MCF 10A (cell line): ENCODE results near the gene NLRP11. TPM values are rescaled to one million over a fixed set of nuclear protein-coding genes. Genes with fewer than 3 reads are reported as not detected.

Source experiments
- BruUV-seq: library from RNA; stranded (reverse); fragments of 400-500 nt; replicated peaks from 2 replicates; lab custom pipeline; 2021; lab: Mats Ljungman, UMichigan
- CTCF ChIA-PET: fragments of 300-600 bp; sonication (Branson Sonifier 250); formaldehyde crosslinking; extraction: SDS; loops from one replicate; lab custom pipeline; 2021; ENCODE audit warnings: antibody characterized with exemption, inconsistent platforms; lab: Yijun Ruan, JAX
- POLR2A ChIA-PET: fragments of 300-600, 350-650 bp; sonication (Branson Sonifier 250); formaldehyde crosslinking; extraction: SDS; loops from one replicate; lab custom pipeline; 2020; ENCODE audit warnings: antibody characterized with exemption, inconsistent platforms; lab: Yijun Ruan, JAX
- DNase-seq: peaks from one replicate; pipeline ENCODE4 v3.0.0-alpha.2; 2018; ENCODE audit not compliant: unreplicated experiment
- H3K27ac Mint-ChIP-seq: one replicate; pipeline ENCODE4 v1.8.0; 2022; ENCODE audit warnings: mild to moderate bottlenecking, low read depth, mixed read lengths; ENCODE audit not compliant: unreplicated experiment
- H3K27me3 Mint-ChIP-seq: one replicate; pipeline ENCODE4 v1.8.0; 2022; ENCODE audit warnings: mixed read lengths; ENCODE audit not compliant: insufficient read depth, unreplicated experiment
- H3K36me3 Mint-ChIP-seq: one replicate; pipeline ENCODE4 v1.8.0; 2022; ENCODE audit warnings: mild to moderate bottlenecking, moderate library complexity, mixed read lengths; ENCODE audit not compliant: insufficient read depth, unreplicated experiment
- H3K4me1 Mint-ChIP-seq: one replicate; pipeline ENCODE4 v1.8.0; 2022; ENCODE audit warnings: mixed read lengths; ENCODE audit not compliant: insufficient read depth, unreplicated experiment
- H3K4me3 Mint-ChIP-seq: one replicate; pipeline ENCODE4 v1.8.0; 2022; ENCODE audit warnings: mild to moderate bottlenecking, moderate library complexity, mixed read lengths; ENCODE audit not compliant: unreplicated experiment
- H3K9me3 Mint-ChIP-seq: one replicate; pipeline ENCODE4 v1.8.0; 2022; ENCODE audit warnings: mixed read lengths; ENCODE audit not compliant: unreplicated experiment
- CTCF ChIP-seq: fragments of 200-600 bp; IDR thresholded peaks from one replicate; pipeline ENCODE4 v1.8.0; 2022; ENCODE audit warnings: antibody characterized with exemption, mild to moderate bottlenecking; ENCODE audit not compliant: unreplicated experiment
- intact Hi-C: fragments of 100-400 bp; cut with micrococcal nuclease; formaldehyde crosslinking; loops from 2 replicates; pipeline ENCODE4 v1.14.1; 2022
- total RNA-seq: library from RNA; stranded (reverse); gene quantifications from 2 replicates; pipeline ENCODE4 v1.2.3, GENCODE V29; 2022

NLRP11 gene
- total RNA-seq, 1 experiment from 2014 or later: not detected

- intact Hi-C loops: no loop called here
- H3K9me3 Mint-ChIP-seq: peaks cover 50% of the 10 kb centered on the region
- TF ChIP-seq CTCF: no peak
Measured at GRCh38 chr19:55802281-55802680, 29.5 kb downstream of the NLRP11 start.

GRCh38 chr19:55801416-55801815, 30.4 kb downstream of the NLRP11 start:
- no peak overlapping the region for H3K27ac Mint-ChIP-seq
- no TSS peak for BruUV-seq
- no peak for DNase-seq
- intact Hi-C loops: no loop called here
- CTCF ChIA-PET: no interaction called here
- H3K36me3 Mint-ChIP-seq: peaks cover 6% of the 10 kb centered on the region
- H3K4me1 Mint-ChIP-seq: no peaks in the 10 kb centered on the region
- peaks cover 45% of the 10 kb centered on the region for H3K9me3 Mint-ChIP-seq
- no peak overlapping the region for H3K4me3 Mint-ChIP-seq
- no peaks in the 10 kb centered on the region for H3K27me3 Mint-ChIP-seq
- TF ChIP-seq CTCF: no peak
- POLR2A ChIA-PET: no interaction called here

More at GRCh38 chr19:55802281-55802680, 29.5 kb downstream of the NLRP11 start:
- ChIA-PET POLR2A (no interaction called here), CTCF (no interaction called here)
- H3K36me3 Mint-ChIP-seq: peaks cover 6% of the 10 kb centered on the region
- H3K4me1 Mint-ChIP-seq: no peaks in the 10 kb centered on the region
- no TSS peak for BruUV-seq
- no peak overlapping the region for H3K4me3 Mint-ChIP-seq
- no peak overlapping the region for H3K27ac Mint-ChIP-seq
- no peak for DNase-seq
- no peaks in the 10 kb centered on the region for H3K27me3 Mint-ChIP-seq

- POLR2A ChIA-PET: no interaction called here
- CTCF ChIA-PET: no interaction called here
- Mint-ChIP-seq H3K27me3 (no peaks in the 10 kb centered on the region), H3K4me1 (no peaks in the 10 kb centered on the region), H3K27ac (no peak overlapping the region), H3K9me3 (peaks cover 31% of the 10 kb centered on the region), H3K4me3 (no peak overlapping the region), H3K36me3 (no peaks in the 10 kb centered on the region)
- BruUV-seq: no TSS peak
- no peak for TF ChIP-seq CTCF
- intact Hi-C loops: no loop called here
- no peak for DNase-seq
Measured at GRCh38 chr19:55795021-55795420, 36.8 kb downstream of the NLRP11 start.

- POLR2A ChIA-PET: no interaction called here
- H3K4me3 Mint-ChIP-seq: no peak overlapping the region
- no peaks in the 10 kb centered on the region for H3K4me1 Mint-ChIP-seq
- CTCF ChIA-PET: no interaction called here
- peaks cover 15% of the 10 kb centered on the region for H3K9me3 Mint-ChIP-seq
- no peak for DNase-seq
- no peaks in the 10 kb centered on the region for H3K36me3 Mint-ChIP-seq
- TF ChIP-seq CTCF: no peak
- H3K27me3 Mint-ChIP-seq: peaks cover 16% of the 10 kb centered on the region
- intact Hi-C loops: no loop called here
- BruUV-seq: no TSS peak
- no peak overlapping the region for H3K27ac Mint-ChIP-seq
Measured at GRCh38 chr19:55781112-55781511, 50.7 kb downstream of the NLRP11 start.
